ENCODE results near the gene CLEC2D.
A peak's percentile ranks its signal among the peaks of the same experiment; 100 is the strongest.
"Not testable (repeated sequence)": the region's sequence is repeated elsewhere in the genome, so short reads cannot be mapped to it uniquely, and the experiment has no call there.

CLEC2D gene

GRCh38 chr12:9731393-9731792 is 61.9 kb downstream of the CLEC2D start:
- H3K36me3 ChIP-seq, result no peaks in the 10 kb centered on the region
- H3K27me3 ChIP-seq, result peaks cover 31% of the 10 kb centered on the region
- no peaks in the 10 kb centered on the region for H3K4me1 ChIP-seq
- no peak overlapping the region for H3K4me3 ChIP-seq (ENCODE audit: low read depth, low read length)
- no peaks in the 10 kb centered on the region for H3K9me3 ChIP-seq
- no peak for DNase-seq
- TF ChIP-seq CTCF (IDR thresholded peaks at IDR 0.05; ENCODE audit: low read depth, low read length), result no peak

GRCh38 chr12:9731797-9732196 is 62.3 kb downstream of the CLEC2D start:
- no peak for DNase-seq
- Histone ChIP-seq H3K36me3 (no peaks in the 10 kb centered on the region), H3K9me3 (no peaks in the 10 kb centered on the region), H3K27me3 (peaks cover 33% of the 10 kb centered on the region), H3K4me1 (no peaks in the 10 kb centered on the region), H3K4me3 (ENCODE audit: low read depth, low read length) (no peak overlapping the region)
- no peak for TF ChIP-seq CTCF (IDR thresholded peaks at IDR 0.05; ENCODE audit: low read depth, low read length)

- Histone ChIP-seq H3K36me3 (no peaks in the 10 kb centered on the region), H3K9me3 (no peaks in the 10 kb centered on the region), H3K4me1 (no peaks in the 10 kb centered on the region), H3K4me3 (ENCODE audit: low read depth, low read length) (no peak within 1 kb of the TSS), H3K27me3 (peaks cover 37% of the 10 kb centered on the region)
- DNase-seq, result no peak
- TF ChIP-seq CTCF (IDR thresholded peaks at IDR 0.05; ENCODE audit: low read depth, low read length), result no peak
Measured at GRCh38 chr12:9732921-9733461, 63.5 kb downstream of the CLEC2D start, which contains the start of gene CLECL1. Gene CLECL1, minus strand, starts transcription at chr12:9733097.

- no peak for TF ChIP-seq CTCF (IDR thresholded peaks at IDR 0.05; ENCODE audit: low read depth, low read length)
- H3K4me1 ChIP-seq, result no peaks in the 10 kb centered on the region
- no peaks in the 10 kb centered on the region for H3K36me3 ChIP-seq
- no peaks in the 10 kb centered on the region for H3K9me3 ChIP-seq
- no peak overlapping the region for H3K4me3 ChIP-seq (ENCODE audit: low read depth, low read length)
- peaks cover 43% of the 10 kb centered on the region for H3K27me3 ChIP-seq
- no peak for DNase-seq
Measured at GRCh38 chr12:9735601-9736000, 66.1 kb downstream of the CLEC2D start.

GRCh38 chr12:9736936-9737705 is 67.6 kb downstream of the CLEC2D start:
- DNase-seq, result no peak
- Histone ChIP-seq H3K4me1 (no peaks in the 10 kb centered on the region), H3K36me3 (no peaks in the 10 kb centered on the region), H3K9me3 (no peaks in the 10 kb centered on the region), H3K4me3 (ENCODE audit: low read depth, low read length) (no peak overlapping the region), H3K27me3 (peaks cover 46% of the 10 kb centered on the region)
- no peak for TF ChIP-seq CTCF (IDR thresholded peaks at IDR 0.05; ENCODE audit: low read depth, low read length)

- H3K9me3 ChIP-seq; H3K4me1 ChIP-seq; H3K4me3 ChIP-seq (ENCODE audit: low read depth, low read length); H3K36me3 ChIP-seq; DNase-seq: not testable (repeated sequence)
- H3K27me3 ChIP-seq, result peaks cover 42% of the 10 kb centered on the region
Measured at GRCh38 chr12:9738905-9739304, 69.4 kb downstream of the CLEC2D start.

- H3K36me3 ChIP-seq, H3K9me3 ChIP-seq, H3K4me1 ChIP-seq: not testable (repeated sequence)
- Histone ChIP-seq H3K27me3 (peaks cover 43% of the 10 kb centered on the region), H3K4me3 (ENCODE audit: low read depth, low read length) (peak overlapping the region; percentile 20; the same call in 1 of the 2 replicates)
- peak; percentile 16 for DNase-seq
Measured at GRCh38 chr12:9739404-9740105, 70.0 kb downstream of the CLEC2D start.

Data from BE2C (cell line).